ENCODE data around the gene EPN2. TPM values are rescaled to one million over a fixed set of nuclear protein-coding genes. Genes with fewer than 3 reads are reported as not detected.

EPN2 gene
- total and polyA plus RNA-seq, 12 donors = 12.0 to 53.8 (median 22.5) TPM

GRCh38 chr17:19341641-19342610 is 104.8 kb downstream of the EPN2 start:
- Histone ChIP-seq H3K36me3 (replicated peaks in 1 of 2) (no peaks in the 10 kb centered on the region), H3K4me1 (replicated peaks in 1 of 2) (peaks cover 8 to 33% of the 10 kb centered on the region in 2 donors), H3K9me3 (replicated peaks in 1 of 3) (no peaks in the 10 kb centered on the region), H3K27ac (peak overlapping the region in 1 of 5 donors; percentile 53), H3K27me3 (no peaks in the 10 kb centered on the region), H3K4me3 (no peak overlapping the region)
- 67 to 78% (median 75%) methylated on average over 18 to 20 of the region's 20 CpGs for WGBS, 4 donors
- intact Hi-C loops (cut with DNase I) = no loop called here
- DNase-seq = peak in 5 of 7 donors; percentile 13 to 58 (median 16)
- TF ChIP-seq CTCF (IDR thresholded peaks at IDR 0.05) = no peak
- TF ChIP-seq POLR2A (IDR thresholded peaks at IDR 0.05) = no peak

- Histone ChIP-seq H3K27me3 (no peaks in the 10 kb centered on the region), H3K36me3 (replicated peaks in 1 of 2) (no peaks in the 10 kb centered on the region), H3K4me1 (replicated peaks in 1 of 2) (peaks cover 12 to 31% of the 10 kb centered on the region in 2 donors), H3K4me3 (no peak overlapping the region), H3K9me3 (replicated peaks in 1 of 3) (no peaks in the 10 kb centered on the region), H3K27ac (peak overlapping the region in 1 of 5 donors; percentile 34)
- DNase-seq = peak in 4 of 7 donors; percentile 13 to 53 (median 24)
- 65 to 78% (median 71%) methylated on average over 3 to 7 of the region's 7 CpGs for WGBS, 4 donors
- no peak for TF ChIP-seq CTCF (IDR thresholded peaks at IDR 0.05)
- intact Hi-C loops (cut with DNase I) = no loop called here
Observed at GRCh38 chr17:19342611-19343255, 105.6 kb downstream of the EPN2 start.

DNA sequence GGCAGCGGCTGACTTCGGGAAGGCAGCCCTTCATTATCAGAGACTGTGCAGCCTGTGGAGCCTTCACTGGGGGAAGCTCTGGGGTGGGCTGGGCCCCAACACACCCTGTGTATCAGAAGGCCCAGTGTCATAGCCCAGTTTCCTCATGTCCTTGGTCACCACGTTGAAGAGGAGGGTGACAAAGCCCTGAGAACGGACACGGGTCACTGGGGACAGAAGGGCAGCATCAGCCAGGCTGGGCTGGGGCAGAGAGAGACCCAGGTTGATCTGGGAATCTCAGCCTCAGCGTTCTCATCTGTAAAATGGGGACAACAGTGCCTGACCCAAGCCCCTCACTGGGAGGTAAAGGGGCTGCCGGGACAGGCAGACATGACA is 106.1 kb downstream of the EPN2 start:
- peaks cover 12 to 28% of the 10 kb centered on the region in 2 donors for H3K4me1 ChIP-seq (replicated peaks in 1 of 2)
- TF ChIP-seq CTCF (IDR thresholded peaks at IDR 0.05) (no peak), POLR2A (IDR thresholded peaks at IDR 0.05) (no peak)
- no peaks in the 10 kb centered on the region for H3K36me3 ChIP-seq (replicated peaks in 1 of 2)
- intact Hi-C loops (cut with DNase I) = no loop called here
- H3K27me3 ChIP-seq = no peaks in the 10 kb centered on the region
- 64 to 79% (median 74%) methylated on average over 5 to 7 of the region's 7 CpGs for WGBS, 4 donors
- H3K4me3 ChIP-seq = no peak overlapping the region
- peak in 4 of 7 donors; percentile 12 to 46 (median 12) for DNase-seq
- H3K27ac ChIP-seq = no peak overlapping the region
- no peaks in the 10 kb centered on the region for H3K9me3 ChIP-seq (replicated peaks in 1 of 3)

GRCh38 chr17:19343671-19344151 is 106.5 kb downstream of the EPN2 start:
- H3K4me3 ChIP-seq = no peak overlapping the region
- H3K4me1 ChIP-seq (replicated peaks in 1 of 2) = peaks cover 12 to 28% of the 10 kb centered on the region in 2 donors
- no peak for TF ChIP-seq CTCF (IDR thresholded peaks at IDR 0.05)
- no peak for TF ChIP-seq POLR2A (IDR thresholded peaks at IDR 0.05)
- 67 to 74% (median 72%) methylated on average over 7 to 13 of the region's 13 CpGs for whole genome bisulfite sequencing, 4 donors
- H3K9me3 ChIP-seq (replicated peaks in 1 of 3) = no peaks in the 10 kb centered on the region
- no peak overlapping the region for H3K27ac ChIP-seq
- H3K36me3 ChIP-seq (replicated peaks in 1 of 2) = no peaks in the 10 kb centered on the region
- DNase-seq = peak in 5 of 7 donors; percentile 30 to 69 (median 57)
- no peaks in the 10 kb centered on the region for H3K27me3 ChIP-seq
- intact Hi-C loops (cut with DNase I) = no loop called here

All from adrenal gland (tissue), 12 donors.